T-helper 1 cell treated with Interleukin-12 subunit alpha and Interleukin-12 subunit beta and Interleukin-4 antibody, amounts not matched to agents 30 ng/mL and 1 ng/mL, for 36 hours (primary cell): ENCODE measurements around the gene SCMH1. TPM values are rescaled to one million over a fixed set of nuclear protein-coding genes. Genes with fewer than 3 reads are reported as not detected.

Source experiments
- intact Hi-C: fragments of 100-400 bp; cut with micrococcal nuclease; formaldehyde crosslinking; loops from one replicate; pipeline ENCODE4 v1.15.1; 2024
- total RNA-seq: library from RNA; stranded (reverse); gene quantifications from 2 replicates; pipeline ENCODE4 v1.2.3, GENCODE V29; 2022

The SCMH1 gene
- total RNA-seq, 1 donor from 2014 or later: 11.7 TPM

DNA sequence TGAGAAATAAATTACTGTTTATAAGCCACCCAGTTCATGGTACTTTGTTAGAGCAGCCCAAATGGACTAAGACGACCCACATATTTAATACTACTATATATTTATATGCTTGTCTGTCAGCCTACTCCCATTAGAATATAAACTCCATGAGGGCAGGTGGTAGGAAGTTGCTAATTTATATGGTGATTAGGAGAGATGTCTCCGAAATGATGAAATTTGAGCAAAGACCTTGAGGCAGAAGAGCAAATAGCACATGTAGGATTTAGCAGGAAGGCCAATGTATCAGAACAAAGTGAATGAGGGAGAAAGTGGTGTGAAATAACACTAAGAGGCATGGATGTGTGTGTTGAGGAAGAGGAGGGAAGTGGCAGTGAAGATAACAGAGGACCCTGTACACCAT lies 210.0 kb downstream of the SCMH1 start:
- intact Hi-C loops: no loop called here

DNA sequence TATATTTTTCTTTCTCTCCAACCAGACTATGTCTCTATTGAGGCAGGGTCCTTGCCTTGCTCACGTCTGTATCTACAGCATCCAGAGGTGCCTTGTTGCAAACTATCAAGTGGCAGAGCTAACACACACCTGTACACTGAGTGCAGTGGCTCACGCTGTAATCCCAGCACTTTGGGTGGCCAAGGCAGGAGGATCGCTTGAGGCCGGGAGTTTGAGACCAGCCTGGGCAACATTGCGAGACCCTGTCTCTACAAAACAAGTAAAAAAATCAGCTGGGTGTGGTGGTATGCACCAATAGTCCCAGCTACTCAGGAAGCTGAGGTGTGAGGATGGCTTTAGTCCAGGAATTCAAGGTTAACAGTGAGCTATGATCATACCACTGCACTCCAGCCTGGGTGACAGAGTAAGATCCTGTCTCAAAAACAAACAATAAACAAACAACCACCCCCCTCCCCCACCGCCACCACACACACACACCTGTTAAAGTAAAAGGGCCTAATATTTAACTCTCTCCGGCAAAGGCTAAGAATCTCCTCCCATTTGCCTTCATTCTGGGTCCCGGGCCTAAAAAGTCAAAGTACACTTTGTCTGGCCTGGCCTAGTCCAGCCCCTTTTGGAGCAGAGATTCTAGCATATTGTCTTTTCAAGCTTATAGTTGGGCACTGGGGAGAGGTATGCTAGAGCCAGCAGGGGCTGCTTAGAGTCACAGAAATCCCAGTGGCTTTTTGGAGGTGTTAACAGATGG lies 211.1 kb downstream of the SCMH1 start:
- intact Hi-C loops: no loop called here

DNA sequence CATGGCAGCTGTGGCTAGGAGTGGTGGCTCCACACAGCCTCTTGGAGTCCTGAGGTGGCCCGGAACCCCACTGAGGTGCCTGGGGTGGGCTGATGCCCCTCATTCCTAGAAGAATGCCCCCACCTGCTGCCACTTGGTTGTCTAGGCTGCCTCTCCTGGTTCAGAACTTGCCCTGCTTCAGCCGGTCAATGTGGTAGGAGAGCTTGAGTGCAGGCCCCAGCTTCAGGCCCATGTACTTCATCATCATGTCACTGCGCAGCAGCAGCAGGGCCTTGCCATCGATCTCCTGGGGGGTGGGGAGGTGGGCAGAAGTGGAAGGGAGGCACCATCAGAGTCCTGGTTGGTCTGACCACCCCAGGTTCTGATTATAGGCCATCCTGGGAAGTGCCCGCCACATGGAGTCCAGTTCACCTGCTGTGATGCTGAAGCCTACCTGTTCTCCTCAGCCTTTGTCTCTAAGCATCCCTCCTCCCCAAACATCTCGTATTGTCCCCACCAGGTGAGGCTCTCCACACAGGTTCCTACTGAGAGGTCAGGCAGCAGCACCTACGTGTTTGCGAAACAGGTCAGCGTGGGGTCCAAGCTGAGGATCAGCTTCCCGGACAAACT lies 214.0 kb downstream of the SCMH1 start:
- intact Hi-C loops: no loop called here

DNA sequence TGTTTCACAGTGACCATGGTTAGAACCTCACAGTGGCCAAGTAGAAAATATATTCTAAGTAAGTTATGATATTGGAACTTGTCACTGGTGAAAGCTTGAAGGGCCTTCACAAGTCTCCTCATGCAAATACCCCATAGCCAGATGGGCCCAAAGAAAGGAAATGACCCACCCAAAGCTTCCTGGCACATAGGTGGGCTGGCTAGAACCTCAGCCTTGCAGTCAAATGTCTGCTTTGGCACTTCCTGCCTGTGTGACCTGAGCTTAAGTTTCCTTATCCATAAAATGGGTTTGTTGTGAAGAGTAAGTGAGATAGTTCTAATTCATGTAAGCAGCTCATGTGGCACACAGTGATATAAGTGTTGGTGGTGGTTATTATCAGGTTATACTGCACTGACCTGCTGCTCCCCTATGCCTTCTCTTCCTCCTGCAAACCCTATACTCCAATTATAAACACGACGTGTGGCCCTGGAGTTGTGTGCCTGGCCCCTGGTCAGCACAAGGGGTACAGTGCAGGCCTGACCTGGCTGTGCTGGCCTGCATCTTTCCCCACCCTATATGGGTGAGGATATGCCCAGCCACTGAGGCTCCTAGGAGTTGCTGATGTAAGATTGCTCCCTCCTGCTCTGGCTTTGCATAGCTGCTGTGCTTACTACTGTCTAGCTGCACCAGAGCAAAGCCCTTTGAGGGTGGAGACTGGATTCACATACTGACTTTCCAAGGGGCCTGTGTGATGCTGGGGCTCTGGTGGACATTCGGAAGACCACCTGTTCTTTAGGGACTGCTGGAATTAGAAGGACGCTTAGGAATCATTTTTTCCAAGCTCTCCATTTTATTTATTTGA lies 215.9 kb downstream of the SCMH1 start:
- intact Hi-C loops: no loop called here

DNA sequence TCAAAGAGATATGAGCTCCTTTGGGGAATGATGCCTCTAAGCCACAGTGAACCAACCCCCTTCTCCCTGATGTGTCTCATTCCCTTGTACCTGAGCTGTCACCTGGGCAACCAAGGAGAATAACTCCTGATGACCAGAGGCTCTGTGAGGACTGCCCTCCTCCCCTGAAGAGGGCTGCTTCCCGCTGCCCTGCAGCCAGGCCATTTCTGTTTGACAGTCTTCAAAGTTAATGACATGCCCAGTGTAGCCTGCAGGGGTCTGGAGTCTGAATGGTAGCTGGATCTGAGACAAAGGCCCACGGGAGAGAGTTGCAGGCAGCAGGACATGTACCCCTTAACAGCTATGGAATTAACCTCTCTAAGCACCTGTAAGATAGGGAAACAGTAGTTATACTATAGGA lies 217.2 kb downstream of the SCMH1 start:
- intact Hi-C loops: no loop called here

DNA sequence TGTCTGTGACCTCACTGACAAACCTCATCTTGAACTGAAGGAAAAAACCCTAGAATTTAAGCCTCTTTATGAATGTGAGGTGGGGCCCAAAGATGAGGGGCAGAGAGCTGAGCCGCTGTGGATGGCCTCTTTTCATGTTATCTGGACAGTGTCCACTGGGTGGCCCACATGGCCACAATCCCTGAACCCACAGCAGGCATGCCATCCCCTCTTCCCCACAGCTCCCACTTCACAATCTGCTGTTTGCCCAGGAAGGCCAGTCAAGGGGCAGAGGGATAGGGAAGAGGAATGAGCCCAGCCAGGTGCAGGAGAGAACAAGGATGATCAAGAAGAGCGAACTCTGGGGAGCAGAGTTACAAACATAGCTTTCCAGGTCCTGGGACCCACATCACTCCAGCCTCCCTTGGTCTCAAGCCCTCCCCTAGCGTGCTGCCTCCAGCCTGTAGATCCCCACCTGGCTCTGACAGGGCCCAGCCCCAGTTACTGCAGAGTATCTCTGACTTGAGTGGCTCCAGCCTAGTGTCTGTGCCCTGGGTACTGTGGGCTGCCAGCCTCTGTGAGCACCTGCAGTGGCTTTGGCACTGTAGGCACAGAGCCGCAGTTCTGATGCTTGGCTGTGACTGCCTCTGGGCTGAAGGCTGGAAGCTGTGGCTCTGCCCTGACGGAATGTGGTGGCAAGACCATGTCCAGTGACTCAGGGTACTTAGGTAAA lies 218.7 kb downstream of the SCMH1 start:
- intact Hi-C loops: no loop called here

DNA sequence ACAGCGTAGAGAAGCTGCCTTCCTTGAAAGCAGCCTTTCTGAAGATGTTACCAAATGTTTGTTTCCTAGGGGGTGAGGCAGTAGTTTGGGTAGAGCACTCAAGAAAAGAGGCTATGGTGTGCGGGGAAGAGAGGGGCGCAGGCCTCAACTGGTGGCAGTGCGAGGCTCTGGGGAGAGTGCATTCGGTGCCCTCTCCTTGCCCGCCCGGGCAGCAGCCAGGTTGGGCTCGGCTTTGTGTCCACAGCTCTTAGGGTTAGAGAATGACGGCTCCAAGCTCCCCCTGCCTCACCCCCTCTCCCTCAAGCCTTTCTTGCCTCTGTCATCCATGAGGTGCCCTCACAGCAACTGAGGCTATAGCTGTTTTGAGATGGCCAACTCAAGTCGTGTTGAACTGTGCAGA lies 219.7 kb downstream of the SCMH1 start:
- intact Hi-C loops: no loop called here

DNA sequence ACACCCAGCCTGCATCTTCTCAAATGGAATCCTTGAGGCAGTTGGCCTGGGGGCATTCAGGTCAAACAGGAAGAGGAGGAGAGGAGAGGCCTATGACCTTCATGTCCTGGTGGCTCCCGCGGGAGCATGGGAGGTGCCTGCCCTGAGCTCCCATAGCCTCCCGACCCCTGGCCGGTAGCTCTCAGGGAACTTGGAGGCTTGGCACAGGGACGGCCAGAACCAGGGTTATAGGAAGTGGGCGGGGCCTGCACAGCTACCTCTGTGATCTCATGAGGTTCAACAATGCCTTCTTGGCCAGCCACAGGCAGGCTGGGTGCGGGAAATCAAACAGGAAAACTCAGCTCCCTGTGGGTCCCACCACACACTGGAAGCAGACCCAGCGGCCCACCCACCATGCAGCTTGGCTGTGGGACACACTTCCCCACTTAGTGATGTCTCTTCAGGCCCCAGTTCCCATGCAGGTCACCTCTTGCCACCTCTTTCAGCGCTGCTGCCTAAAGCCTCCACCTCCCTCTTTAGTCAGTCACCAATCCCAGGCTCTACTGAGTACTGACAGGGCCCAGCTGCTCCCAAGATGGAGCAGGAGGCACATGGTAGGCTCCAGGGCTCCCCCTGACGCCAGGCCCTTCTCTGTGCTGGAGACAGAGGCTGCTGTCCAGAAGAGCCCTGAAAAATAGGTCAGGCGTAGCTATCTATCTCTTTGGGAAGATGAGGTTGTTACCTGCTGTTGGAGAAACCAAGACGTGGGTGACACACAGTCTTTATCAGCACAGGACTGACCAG lies 220.4 kb downstream of the SCMH1 start, which contains the start of gene SLFNL1:
SLFNL1 (minus strand) TSS at position 200 of the 783 bp plus-strand sequence. CDS start 1,065 bp downstream, outside the sequence.
- intact Hi-C loops: no loop called here

DNA sequence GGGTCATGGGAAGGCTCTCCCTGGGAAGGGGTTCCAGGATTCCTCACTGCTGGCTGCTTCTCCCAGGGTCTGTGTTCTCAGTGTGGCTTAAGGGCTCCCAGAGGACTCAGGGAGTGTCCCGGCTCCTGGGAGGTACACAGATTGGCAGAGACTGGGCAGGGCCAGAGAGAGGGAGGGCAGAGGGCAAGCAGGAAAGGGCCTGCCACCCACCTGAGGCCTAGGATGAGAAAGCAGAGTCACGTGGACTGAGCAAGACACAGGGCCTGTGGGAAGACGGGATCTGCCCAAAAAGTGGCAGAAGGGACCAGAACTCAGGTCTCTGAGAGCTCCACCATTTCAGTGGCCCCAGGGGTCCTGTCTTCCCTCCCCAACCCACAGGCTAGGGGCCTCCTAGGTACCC lies 221.5 kb downstream of the SCMH1 start:
- intact Hi-C loops: no loop called here

DNA sequence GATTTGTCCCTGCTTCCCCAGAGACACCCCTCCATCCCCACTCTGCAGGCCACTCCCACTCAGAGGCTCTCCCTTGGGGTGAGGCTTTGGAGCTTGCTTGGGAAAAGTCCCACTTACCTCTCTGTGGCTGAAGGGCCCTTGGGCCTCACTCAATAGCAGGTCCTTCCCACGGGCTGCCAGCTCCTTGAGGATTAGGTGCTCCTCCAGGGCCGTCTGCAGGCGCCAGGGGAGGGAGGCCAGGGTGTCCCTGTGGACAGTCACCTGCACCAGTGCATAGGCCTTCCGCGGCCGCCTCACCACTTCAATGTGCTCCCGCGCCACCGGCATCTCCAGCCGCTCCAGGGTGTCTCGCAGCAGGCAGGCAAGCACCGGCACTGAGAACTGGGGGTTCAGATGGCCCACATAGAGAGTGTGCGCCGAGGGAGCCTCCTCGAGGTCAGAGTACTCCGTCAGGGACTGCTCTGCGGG lies 222.0 kb downstream of the SCMH1 start:
- intact Hi-C loops: no loop called here

DNA sequence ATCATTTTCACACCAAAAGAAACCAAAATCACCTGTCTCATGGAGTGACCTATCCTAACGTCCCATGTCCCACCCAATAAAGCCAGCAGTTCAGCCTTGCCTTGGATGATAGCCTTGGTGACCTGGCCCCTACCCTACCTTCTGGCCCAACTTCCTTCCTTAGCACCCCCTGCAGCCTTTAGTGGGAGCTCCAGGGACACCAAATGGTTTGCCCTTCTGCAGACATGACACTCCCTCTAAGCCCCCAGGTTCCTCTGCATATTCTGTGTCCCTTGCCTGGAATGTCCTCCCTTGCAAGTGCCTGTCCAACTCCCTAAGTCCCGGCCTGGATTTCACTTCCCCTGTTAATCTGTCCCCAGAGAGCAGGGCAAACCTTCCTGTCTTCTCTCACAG lies 222.8 kb downstream of the SCMH1 start:
- intact Hi-C loops: no loop called here

DNA sequence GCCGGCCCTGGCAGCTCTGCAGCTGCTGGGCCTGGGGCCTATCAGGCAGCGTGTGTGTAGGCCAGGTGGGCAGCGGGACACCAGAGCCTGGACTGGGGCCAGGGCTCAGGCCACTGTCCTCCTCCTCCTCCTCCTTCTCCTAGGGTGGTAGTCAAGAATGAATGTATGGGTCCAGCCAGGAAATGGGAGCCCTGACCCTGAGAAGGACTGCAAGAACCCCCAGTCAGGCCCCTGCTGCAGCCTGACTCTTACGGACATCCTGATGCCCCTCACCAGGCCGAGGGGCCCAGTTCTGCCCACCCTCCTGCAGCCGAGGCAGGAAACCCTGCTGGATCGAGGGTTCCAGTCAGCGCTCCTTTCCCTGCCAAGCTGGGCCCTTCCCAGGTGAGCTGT lies 224.1 kb downstream of the SCMH1 start:
- intact Hi-C loops: no loop called here

DNA sequence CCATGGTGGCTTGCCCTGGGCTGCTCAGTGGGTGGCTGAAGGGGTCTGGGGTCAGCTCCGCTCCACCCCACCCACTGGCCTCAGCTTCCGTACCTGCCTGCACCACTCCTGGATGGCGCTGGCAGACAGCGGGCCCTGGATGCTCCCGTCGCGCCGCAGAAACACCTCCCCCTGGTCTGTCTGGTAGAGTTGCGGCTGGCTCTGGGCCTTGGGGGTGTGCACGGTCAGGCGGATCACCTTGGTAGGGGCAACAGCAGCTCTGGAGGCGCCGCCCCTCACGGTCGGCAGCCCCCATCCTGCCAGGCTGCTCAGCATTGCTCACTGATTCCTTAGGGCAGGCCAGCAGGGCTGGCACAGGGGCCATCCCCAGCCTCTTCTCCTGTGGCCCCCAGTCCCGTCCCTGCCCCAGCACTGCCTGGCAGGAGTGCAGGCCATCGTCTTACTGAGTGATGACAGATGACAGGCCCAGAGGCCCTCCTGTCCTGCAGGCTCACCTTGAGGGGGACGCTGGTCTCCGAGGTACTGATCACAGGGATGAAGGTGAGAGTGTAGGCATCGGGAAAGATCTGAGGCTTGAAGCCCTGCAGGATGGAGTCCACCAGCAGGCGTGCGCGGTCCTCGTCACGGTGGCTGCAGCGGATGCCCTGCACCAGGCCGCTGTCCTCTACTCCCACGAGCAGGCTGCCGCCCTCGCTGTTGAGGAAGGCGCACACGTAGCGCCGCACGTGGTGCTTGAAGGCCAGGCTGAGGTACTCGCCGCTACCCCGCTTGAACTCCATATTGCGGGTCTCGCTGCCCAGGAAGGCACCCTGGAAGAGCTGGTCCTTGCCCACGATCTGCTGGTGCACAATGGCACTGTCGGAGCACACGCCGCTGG lies 224.7 kb downstream of the SCMH1 start:
- intact Hi-C loops: no loop called here

DNA sequence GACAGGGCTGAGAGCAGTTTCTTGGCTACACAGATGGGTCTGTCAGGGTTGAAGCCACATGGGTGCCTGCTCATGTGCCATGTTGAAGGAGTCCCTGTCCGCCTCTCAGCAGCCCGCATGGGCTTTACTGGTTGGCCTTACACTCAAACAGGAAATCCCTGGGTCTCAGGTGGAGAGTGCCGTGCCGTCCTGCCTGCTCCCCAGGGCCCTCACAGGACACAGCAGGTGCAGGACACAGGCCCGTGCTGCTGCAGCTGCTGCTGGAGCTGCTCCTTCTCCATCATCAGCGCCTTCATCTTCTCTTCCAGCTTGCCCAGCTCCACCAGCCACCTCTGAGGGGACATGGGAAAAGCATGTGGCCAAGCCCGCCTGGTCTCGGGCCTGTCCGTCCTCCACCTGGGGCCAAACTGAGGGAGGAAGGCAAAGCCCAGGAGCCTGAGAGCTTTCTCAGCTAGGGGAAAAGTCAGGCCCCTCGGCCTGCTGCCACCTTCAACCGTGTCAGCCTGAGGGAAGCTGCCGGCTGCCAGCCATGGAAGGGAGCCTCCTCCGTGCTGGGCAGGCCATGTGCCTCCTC lies 226.1 kb downstream of the SCMH1 start:
- intact Hi-C loops: no loop called here

DNA sequence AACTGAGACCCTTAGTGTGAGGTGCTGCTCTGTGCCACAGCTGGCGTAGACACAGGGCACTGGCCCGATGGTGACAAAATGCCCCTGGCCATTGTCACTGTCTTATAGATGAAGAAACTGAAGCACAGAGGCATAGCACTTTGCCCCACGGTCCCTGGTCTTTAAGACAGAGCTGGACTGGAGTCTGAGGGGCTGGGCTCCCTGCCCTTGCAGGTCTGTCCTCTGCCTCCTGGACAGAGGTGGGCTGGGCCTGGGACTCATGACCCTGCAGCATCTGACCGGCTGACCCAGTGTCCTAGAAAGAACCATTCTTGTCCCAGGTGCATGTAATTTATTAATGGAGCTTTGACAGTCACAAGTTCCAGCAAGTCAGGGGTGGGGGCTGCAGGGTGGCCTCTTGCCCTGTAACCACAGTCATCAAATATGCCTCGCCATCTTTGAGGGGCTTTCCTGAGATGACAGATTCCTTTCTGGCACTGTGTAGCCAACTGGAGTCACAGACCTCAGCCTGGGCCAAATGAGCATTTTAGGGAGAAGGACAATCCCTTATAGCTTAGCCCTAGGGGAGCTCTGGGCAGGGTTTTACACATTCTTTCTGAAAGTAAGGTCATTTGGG lies 226.7 kb downstream of the SCMH1 start:
- intact Hi-C loops: no loop called here

DNA sequence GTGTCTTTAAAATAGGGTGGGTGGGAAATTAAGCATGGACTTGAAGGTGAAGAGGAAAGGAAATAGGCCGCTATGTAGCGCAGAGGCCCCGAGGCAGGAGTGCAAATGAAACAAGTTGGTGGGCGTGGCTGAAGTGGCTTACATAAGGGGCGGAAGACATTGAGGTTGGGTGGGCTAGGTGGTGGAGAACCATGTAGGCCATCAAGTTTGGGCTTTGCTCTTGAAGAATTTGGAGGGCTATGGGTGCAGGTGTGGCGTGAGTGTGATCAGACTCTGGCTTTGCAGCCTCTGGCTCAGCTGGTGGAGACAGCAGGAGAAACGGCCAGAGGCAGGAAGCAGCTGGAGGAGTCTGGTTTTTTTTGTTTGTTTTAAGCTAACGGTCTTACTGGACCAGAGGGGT lies 227.2 kb downstream of the SCMH1 start:
- intact Hi-C loops: no loop called here

DNA sequence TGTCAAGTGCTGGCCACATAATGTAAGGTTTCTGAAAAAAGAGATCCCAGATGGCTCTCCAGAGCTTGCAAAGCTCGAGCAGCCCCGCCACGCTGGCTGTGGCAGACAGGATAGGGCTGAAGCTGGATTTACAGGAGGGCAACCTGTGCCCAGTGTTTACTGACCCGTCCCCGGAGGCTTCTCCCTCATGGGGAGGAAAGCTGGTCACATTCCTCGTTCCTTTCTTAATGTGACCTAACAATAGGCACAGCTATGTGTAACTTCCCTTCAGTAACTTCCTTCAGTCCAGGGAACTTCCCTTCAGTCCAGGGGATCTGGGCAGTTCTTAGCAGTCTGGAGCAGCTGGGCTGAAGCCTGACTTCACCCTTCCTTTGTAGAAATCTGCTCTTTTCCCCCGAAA lies 228.3 kb downstream of the SCMH1 start:
- intact Hi-C loops: no loop called here

DNA sequence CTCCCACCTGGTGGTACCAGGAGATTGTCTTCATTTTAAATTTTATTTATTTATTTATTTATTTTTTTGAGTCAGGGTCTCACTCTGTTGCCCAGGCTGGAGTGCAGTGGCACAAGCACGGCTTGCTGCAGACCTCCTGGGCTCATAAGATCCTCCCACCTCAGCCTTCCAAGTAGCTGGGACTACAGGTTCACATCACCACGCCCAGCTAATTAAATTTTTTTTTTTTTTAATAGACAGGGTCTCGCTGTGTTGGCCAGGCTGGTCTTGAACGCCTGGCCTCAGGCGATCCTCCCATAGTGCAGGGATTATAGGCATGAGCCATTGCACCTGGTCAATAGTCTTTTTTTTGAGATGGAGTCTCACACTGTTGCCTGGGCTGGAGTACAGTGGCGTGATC lies 229.1 kb downstream of the SCMH1 start:
- intact Hi-C loops: no loop called here

DNA sequence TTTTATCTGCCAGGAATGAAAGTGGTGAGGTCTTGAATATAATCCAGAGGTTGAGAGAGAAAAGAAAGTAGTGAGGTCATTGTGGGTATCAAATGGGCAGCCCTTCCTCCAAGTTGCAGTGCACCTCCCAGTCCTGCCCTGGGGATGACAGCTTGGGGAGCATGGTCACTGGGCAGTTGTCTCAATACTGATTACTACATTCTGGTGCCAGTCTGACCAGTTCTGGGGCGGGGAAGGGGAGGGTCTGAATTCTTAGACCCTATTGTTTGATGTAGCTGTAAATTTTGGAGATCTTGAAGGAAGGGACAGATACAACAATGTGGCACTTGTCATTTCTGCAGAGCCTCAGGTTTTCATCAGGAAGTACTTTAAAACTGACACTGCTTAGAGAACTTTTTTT lies 231.8 kb downstream of the SCMH1 start:
- intact Hi-C loops: no loop called here
